ENCODE measurements around the gene ZNRF1.

DNA sequence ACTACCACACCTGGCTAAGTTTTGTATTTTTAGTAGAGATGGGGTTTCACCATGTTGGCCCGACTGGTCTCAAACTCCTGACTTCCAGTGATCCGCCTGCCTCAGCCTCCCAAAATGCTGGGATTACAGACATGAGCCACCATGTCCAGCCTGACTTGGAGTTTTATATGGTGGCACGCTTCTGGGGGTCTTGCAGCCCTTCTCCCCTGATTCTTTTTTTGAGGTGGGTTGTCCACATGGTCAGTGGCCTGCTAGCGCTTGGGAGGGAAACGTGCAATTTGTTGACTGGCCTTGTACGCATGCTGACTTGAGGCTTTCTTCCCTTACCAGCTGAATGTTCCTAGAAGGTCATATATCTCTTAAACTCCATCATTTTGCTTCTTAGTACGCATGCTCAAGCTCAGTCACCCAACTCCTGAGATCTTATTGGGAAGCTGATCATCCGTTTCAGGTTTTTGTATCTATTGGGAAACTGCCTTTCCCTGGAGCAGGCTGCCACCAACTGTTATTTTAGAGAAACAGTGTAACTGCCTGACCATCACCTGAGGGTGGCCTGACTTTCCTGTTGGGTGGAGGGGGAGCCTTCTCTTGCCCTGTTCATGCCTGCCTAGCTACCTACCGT lies 131.4 kb downstream of the ZNRF1 start:
- TF ChIP-seq CTCF (IDR thresholded peaks at IDR 0.05) (no peak), EZH2 (IDR thresholded peaks at IDR 0.05; ENCODE audit: borderline replicate concordance, insufficient read depth, low read depth, low read length, poor library complexity, severe bottlenecking) (no peak)

All from B cell (primary cell).